Subcutaneous adipose tissue (tissue), 4 donors: Measurements from ENCODE around the gene CCDC47. TPM values are rescaled to one million over a fixed set of nuclear protein-coding genes. Genes with fewer than 3 reads are reported as not detected.

Experiments used
- CTCF ChIP-seq: fragments of 450-650 bp; IDR thresholded peaks from one replicate; pipeline ENCODE4 v1.5.1; 2016; ENCODE audit warnings: low read depth, mild to moderate bottlenecking, control low read depth, antibody characterized with exemption, moderate library complexity
- total RNA-seq, 4 donors: library from RNA; depleted of rRNA; stranded (reverse); fragments of >200 nt; gene quantifications; one replicate each; pipeline ENCODE4 v1.1.0, GENCODE V29; 2016

CCDC47 gene
- total RNA-seq, 4 donors from 2014 or later: 45.6 to 60.0 (median 51.3) TPM

- TF ChIP-seq CTCF: no peak
Observed at GRCh38 chr17:63718988-63719387, 54.4 kb downstream of the CCDC47 start.

GRCh38 chr17:63716426-63716825 is 57.0 kb downstream of the CCDC47 start:
- no peak for TF ChIP-seq CTCF

- no peak for TF ChIP-seq CTCF
Observed at GRCh38 chr17:63714550-63715277, 58.7 kb downstream of the CCDC47 start.

GRCh38 chr17:63709110-63709509 is 64.3 kb downstream of the CCDC47 start:
- TF ChIP-seq CTCF: no peak

GRCh38 chr17:63707151-63707550 is 66.2 kb downstream of the CCDC47 start:
- TF ChIP-seq CTCF: no peak

GRCh38 chr17:63706336-63707082 is 66.9 kb downstream of the CCDC47 start:
- TF ChIP-seq CTCF: no peak

GRCh38 chr17:63705657-63706056 is 67.7 kb downstream of the CCDC47 start:
- no peak for TF ChIP-seq CTCF
